ENCODE measurements around the gene KCNQ4.

The KCNQ4 gene

GRCh38 chr1:40838980-40839942, 55.7 kb downstream of the KCNQ4 start:
- DNase-seq (ENCODE audit: low read depth in 2 of 2): no peak

GRCh38 chr1:40839943-40840335, 56.4 kb downstream of the KCNQ4 start:
- DNase-seq (ENCODE audit: low read depth in 2 of 2): no peak

GRCh38 chr1:40840526-40841323, 57.1 kb downstream of the KCNQ4 start:
- DNase-seq (ENCODE audit: low read depth in 2 of 2): no peak

GRCh38 chr1:40841602-40842001, 58.0 kb downstream of the KCNQ4 start:
- DNase-seq (ENCODE audit: low read depth in 2 of 2): no peak

GRCh38 chr1:40842207-40842606, 58.6 kb downstream of the KCNQ4 start:
- no peak for DNase-seq (ENCODE audit: low read depth in 2 of 2)

- DNase-seq (ENCODE audit: low read depth in 2 of 2): no peak
Measured at GRCh38 chr1:40842691-40843090, 59.1 kb downstream of the KCNQ4 start.

GRCh38 chr1:40844079-40844478, 60.5 kb downstream of the KCNQ4 start:
- no peak for DNase-seq (ENCODE audit: low read depth in 2 of 2)

- DNase-seq (ENCODE audit: low read depth in 2 of 2): no peak
Measured at GRCh38 chr1:40844887-40845878, 61.6 kb downstream of the KCNQ4 start.

- no peak for DNase-seq (ENCODE audit: low read depth in 2 of 2)
Measured at GRCh38 chr1:40845895-40846294, 62.3 kb downstream of the KCNQ4 start.

GRCh38 chr1:40847023-40847745, 63.6 kb downstream of the KCNQ4 start:
- no peak for DNase-seq (ENCODE audit: low read depth in 2 of 2)

- DNase-seq (ENCODE audit: low read depth in 2 of 2): no peak
Measured at GRCh38 chr1:40848530-40849189, 65.1 kb downstream of the KCNQ4 start.

- DNase-seq (ENCODE audit: low read depth in 2 of 2): peak; percentile 57 to 58
Measured at GRCh38 chr1:40849801-40850592, 66.4 kb downstream of the KCNQ4 start.

GRCh38 chr1:40851643-40852042, 68.1 kb downstream of the KCNQ4 start:
- no peak for DNase-seq (ENCODE audit: low read depth in 2 of 2)

GRCh38 chr1:40853113-40853884, 69.7 kb downstream of the KCNQ4 start:
- DNase-seq (ENCODE audit: low read depth in 2 of 2): no peak

GRCh38 chr1:40853885-40854170, 70.2 kb downstream of the KCNQ4 start:
- DNase-seq (ENCODE audit: low read depth in 2 of 2): no peak

- DNase-seq (ENCODE audit: low read depth in 2 of 2): no peak
Measured at GRCh38 chr1:40855513-40855912, 71.9 kb downstream of the KCNQ4 start.

GRCh38 chr1:40856116-40856515, 72.5 kb downstream of the KCNQ4 start:
- DNase-seq (ENCODE audit: low read depth in 2 of 2): no peak

GRCh38 chr1:40856656-40857302, 73.2 kb downstream of the KCNQ4 start:
- DNase-seq (ENCODE audit: low read depth in 2 of 2): no peak
